ENCODE data around the gene E2F8.

Gene E2F8

DNA sequence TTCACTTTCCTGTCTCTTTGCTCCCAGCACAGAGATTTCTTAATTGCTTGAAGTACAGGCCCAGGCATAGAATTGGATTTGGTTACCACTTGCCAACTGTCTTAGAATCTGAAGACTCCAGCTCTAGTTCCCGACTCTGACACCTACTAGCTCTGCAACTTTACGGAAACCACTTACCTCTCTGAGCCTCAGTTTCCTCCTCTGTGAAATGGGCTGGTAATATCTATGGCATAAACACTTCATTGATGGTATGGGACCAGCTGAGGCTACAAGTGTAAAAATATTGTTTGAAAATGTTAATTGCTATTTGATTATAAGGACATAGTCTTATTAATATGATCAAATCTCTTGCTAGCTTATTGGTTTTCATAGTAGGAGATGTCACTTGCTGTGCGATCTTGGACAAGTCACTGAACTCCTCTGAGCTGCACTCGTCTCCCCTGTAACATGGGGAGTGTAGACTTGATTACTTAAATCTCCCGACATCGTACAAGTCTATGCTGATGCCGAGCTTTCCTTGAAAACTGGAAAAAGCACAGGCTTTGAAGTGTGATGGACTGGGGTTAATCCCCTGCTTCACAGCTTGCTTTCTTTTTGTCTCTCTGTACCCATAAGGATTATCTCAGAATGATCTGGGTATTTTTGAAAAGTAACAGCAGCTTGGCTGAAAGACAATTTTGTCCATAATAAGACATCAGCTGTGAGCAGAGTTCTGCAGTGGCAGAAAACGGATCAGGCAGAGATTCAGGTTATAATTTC is 11.8 kb upstream of the E2F8 start:
- TF ChIP-seq POLR2AphosphoS5 (IDR thresholded peaks at IDR 0.05; ENCODE audit: low read depth, low read length) (no peak), REST (IDR thresholded peaks at IDR 0.05; ENCODE audit: insufficient read depth in 1 of 2, low read depth in 2 of 2, low read length in 2 of 2) (no peak), FOXP2 (optimal IDR thresholded peaks at IDR 0.05; ENCODE audit: borderline replicate concordance, extremely low read depth, extremely low read length, insufficient read depth) (no peak), SIN3A (IDR thresholded peaks at IDR 0.05; ENCODE audit: borderline replicate concordance, insufficient read depth, low read length) (no peak), TAF1 (IDR thresholded peaks at IDR 0.05; ENCODE audit: borderline replicate concordance, insufficient read depth, low read length) (no peak)

DNA sequence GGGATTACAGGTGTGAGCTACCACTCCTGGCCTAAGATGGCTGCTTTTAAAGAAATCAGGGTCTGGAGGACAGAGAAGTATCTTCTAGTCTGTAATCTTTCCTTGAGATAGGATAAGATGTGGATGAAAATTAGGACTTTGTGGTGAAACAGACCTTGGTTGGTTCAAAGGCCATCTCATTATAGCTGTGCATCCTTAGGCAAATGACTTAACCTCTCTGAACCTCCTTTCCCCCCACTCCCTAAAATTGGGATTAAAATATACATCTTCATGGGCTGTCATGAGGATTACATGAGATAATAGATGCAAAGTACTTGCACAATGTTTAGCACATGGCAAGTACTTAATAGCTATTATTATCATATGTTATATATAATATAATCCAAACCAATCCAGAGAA is 10.8 kb upstream of the E2F8 start:
- TF ChIP-seq REST (IDR thresholded peaks at IDR 0.05; ENCODE audit: insufficient read depth in 1 of 2, low read depth in 2 of 2, low read length in 2 of 2) (no peak), TAF1 (IDR thresholded peaks at IDR 0.05; ENCODE audit: borderline replicate concordance, insufficient read depth, low read length) (no peak), POLR2AphosphoS5 (IDR thresholded peaks at IDR 0.05; ENCODE audit: low read depth, low read length) (no peak), SIN3A (IDR thresholded peaks at IDR 0.05; ENCODE audit: borderline replicate concordance, insufficient read depth, low read length) (no peak), FOXP2 (optimal IDR thresholded peaks at IDR 0.05; ENCODE audit: borderline replicate concordance, extremely low read depth, extremely low read length, insufficient read depth) (no peak)

DNA sequence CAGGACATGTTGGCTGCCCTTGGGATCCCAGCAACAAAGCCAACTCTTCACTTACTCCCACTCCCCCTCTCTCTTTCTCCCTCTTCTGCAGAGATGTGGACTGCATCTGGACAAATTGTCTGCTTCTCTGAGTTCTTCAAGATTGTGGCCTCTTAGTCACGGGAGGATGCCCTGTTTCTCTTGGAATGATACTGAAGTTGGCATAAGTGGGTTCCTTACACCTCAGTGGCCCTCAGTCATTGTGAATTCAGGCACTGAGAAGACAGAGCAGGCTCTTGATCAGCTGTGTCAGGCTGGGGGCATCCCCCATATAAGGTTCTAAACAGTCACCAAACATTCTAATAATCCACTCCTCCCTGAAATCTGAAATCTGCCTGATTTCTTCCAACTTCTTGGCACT is 6.1 kb upstream of the E2F8 start:
- TF ChIP-seq FOXP2 (optimal IDR thresholded peaks at IDR 0.05; ENCODE audit: borderline replicate concordance, extremely low read depth, extremely low read length, insufficient read depth) (no peak), REST (IDR thresholded peaks at IDR 0.05; ENCODE audit: insufficient read depth in 1 of 2, low read depth in 2 of 2, low read length in 2 of 2) (no peak), POLR2AphosphoS5 (IDR thresholded peaks at IDR 0.05; ENCODE audit: low read depth, low read length) (no peak), TAF1 (IDR thresholded peaks at IDR 0.05; ENCODE audit: borderline replicate concordance, insufficient read depth, low read length) (no peak), SIN3A (IDR thresholded peaks at IDR 0.05; ENCODE audit: borderline replicate concordance, insufficient read depth, low read length) (no peak)

DNA sequence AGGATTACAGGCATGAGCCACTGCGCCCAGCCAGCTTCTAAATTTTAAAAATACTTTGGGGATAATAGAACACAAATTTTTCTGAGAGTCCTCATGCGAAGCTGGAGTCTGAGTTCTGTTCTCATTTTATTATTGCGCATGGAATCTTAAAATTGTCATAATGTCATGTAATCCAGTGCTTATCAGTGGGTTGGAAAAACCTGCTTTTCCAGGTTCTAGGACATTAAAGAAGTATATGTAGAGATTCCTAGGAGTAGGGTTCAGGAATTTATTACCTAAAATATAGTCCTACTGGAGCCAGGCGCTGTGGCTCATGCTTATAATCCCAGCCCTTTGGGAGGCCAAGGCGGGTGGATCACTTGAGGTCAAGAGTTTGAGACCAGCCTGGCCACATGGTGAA is 4.6 kb upstream of the E2F8 start:
- TF ChIP-seq REST (IDR thresholded peaks at IDR 0.05; ENCODE audit: insufficient read depth in 1 of 2, low read depth in 2 of 2, low read length in 2 of 2) (no peak), TAF1 (IDR thresholded peaks at IDR 0.05; ENCODE audit: borderline replicate concordance, insufficient read depth, low read length) (no peak), SIN3A (IDR thresholded peaks at IDR 0.05; ENCODE audit: borderline replicate concordance, insufficient read depth, low read length) (no peak), POLR2AphosphoS5 (IDR thresholded peaks at IDR 0.05; ENCODE audit: low read depth, low read length) (no peak), FOXP2 (optimal IDR thresholded peaks at IDR 0.05; ENCODE audit: borderline replicate concordance, extremely low read depth, extremely low read length, insufficient read depth) (no peak)

Measured in PFSK-1 (cell line).